Activated naive CD8-positive, alpha-beta T cell (primary cell): Measurements from ENCODE around the gene UFD1.

Experiments
- H3K27ac Mint-ChIP-seq: one replicate; pipeline ENCODE4 v1.8.0; 2021; ENCODE audit warnings: mixed read lengths
- H3K27me3 Mint-ChIP-seq: one replicate; pipeline ENCODE4 v1.8.0; 2021; ENCODE audit warnings: mixed read lengths
- H3K36me3 Mint-ChIP-seq: one replicate; pipeline ENCODE4 v1.8.0; 2021; ENCODE audit warnings: mixed read lengths
- H3K4me1 Mint-ChIP-seq: one replicate; pipeline ENCODE4 v1.8.0; 2021; ENCODE audit warnings: low read depth, mixed read lengths
- H3K4me3 Mint-ChIP-seq: one replicate; pipeline ENCODE4 v1.8.0; 2021; ENCODE audit warnings: mild to moderate bottlenecking, mixed read lengths
- H3K9me3 Mint-ChIP-seq: one replicate; pipeline ENCODE4 v1.8.0; 2021; ENCODE audit warnings: low read depth, mixed read lengths

UFD1 gene

GRCh38 chr22:19520007-19520406 is 41.0 kb upstream of the UFD1 start:
- Mint-ChIP-seq H3K4me1 (peaks cover 8% of the 10 kb centered on the region), H3K27me3 (no peaks in the 10 kb centered on the region), H3K27ac (no peak overlapping the region), H3K9me3 (no peaks in the 10 kb centered on the region), H3K4me3 (no peak overlapping the region), H3K36me3 (peaks cover 3% of the 10 kb centered on the region)

- H3K4me3 Mint-ChIP-seq = no peak overlapping the region
- H3K27ac Mint-ChIP-seq = no peak overlapping the region
- H3K9me3 Mint-ChIP-seq = no peaks in the 10 kb centered on the region
- H3K36me3 Mint-ChIP-seq = peaks cover 3% of the 10 kb centered on the region
- peaks cover 4% of the 10 kb centered on the region for H3K4me1 Mint-ChIP-seq
- no peaks in the 10 kb centered on the region for H3K27me3 Mint-ChIP-seq
Measured at GRCh38 chr22:19519041-19519926, 40.3 kb upstream of the UFD1 start.

- Mint-ChIP-seq H3K27me3 (no peaks in the 10 kb centered on the region), H3K27ac (no peak overlapping the region), H3K4me1 (peaks cover 2% of the 10 kb centered on the region), H3K9me3 (peaks cover 4% of the 10 kb centered on the region), H3K36me3 (peaks cover 8% of the 10 kb centered on the region), H3K4me3 (no peak overlapping the region)
Measured at GRCh38 chr22:19518635-19519034, 39.6 kb upstream of the UFD1 start.

GRCh38 chr22:19517919-19518611 is 39.1 kb upstream of the UFD1 start:
- H3K27ac Mint-ChIP-seq = no peak overlapping the region
- H3K4me1 Mint-ChIP-seq = peaks cover 2% of the 10 kb centered on the region

GRCh38 chr22:19517171-19517500 is 38.1 kb upstream of the UFD1 start:
- Mint-ChIP-seq H3K27ac (no peak overlapping the region), H3K4me1 (no peaks in the 10 kb centered on the region)

More at GRCh38 chr22:19517919-19518611, 39.1 kb upstream of the UFD1 start:
- no peak overlapping the region for H3K4me3 Mint-ChIP-seq
- peaks cover 14% of the 10 kb centered on the region for H3K36me3 Mint-ChIP-seq
- H3K27me3 Mint-ChIP-seq = no peaks in the 10 kb centered on the region
- peaks cover 8% of the 10 kb centered on the region for H3K9me3 Mint-ChIP-seq

GRCh38 chr22:19516378-19517170 is 37.6 kb upstream of the UFD1 start:
- peaks cover 11% of the 10 kb centered on the region for H3K9me3 Mint-ChIP-seq
- H3K36me3 Mint-ChIP-seq = peaks cover 21% of the 10 kb centered on the region
- no peaks in the 10 kb centered on the region for H3K4me1 Mint-ChIP-seq
- H3K27ac Mint-ChIP-seq = no peak overlapping the region
- no peaks in the 10 kb centered on the region for H3K27me3 Mint-ChIP-seq
- H3K4me3 Mint-ChIP-seq = no peak overlapping the region

More at GRCh38 chr22:19517171-19517500, 38.1 kb upstream of the UFD1 start:
- Mint-ChIP-seq H3K4me3 (no peak overlapping the region), H3K9me3 (peaks cover 11% of the 10 kb centered on the region), H3K36me3 (peaks cover 20% of the 10 kb centered on the region), H3K27me3 (no peaks in the 10 kb centered on the region)

GRCh38 chr22:19515654-19516377 is 36.8 kb upstream of the UFD1 start:
- Mint-ChIP-seq H3K4me3 (no peak overlapping the region), H3K4me1 (no peaks in the 10 kb centered on the region), H3K9me3 (peaks cover 11% of the 10 kb centered on the region), H3K36me3 (peaks cover 22% of the 10 kb centered on the region), H3K27me3 (no peaks in the 10 kb centered on the region), H3K27ac (no peak overlapping the region)

GRCh38 chr22:19514831-19515565 is 36.0 kb upstream of the UFD1 start:
- no peaks in the 10 kb centered on the region for H3K27me3 Mint-ChIP-seq
- peaks cover 11% of the 10 kb centered on the region for H3K9me3 Mint-ChIP-seq
- H3K36me3 Mint-ChIP-seq = peaks cover 22% of the 10 kb centered on the region
- no peaks in the 10 kb centered on the region for H3K4me1 Mint-ChIP-seq
- H3K4me3 Mint-ChIP-seq = no peak overlapping the region
- H3K27ac Mint-ChIP-seq = no peak overlapping the region

GRCh38 chr22:19513823-19514222 is 34.8 kb upstream of the UFD1 start:
- H3K9me3 Mint-ChIP-seq = peaks cover 11% of the 10 kb centered on the region
- no peak overlapping the region for H3K4me3 Mint-ChIP-seq
- H3K27ac Mint-ChIP-seq = no peak overlapping the region
- peaks cover 22% of the 10 kb centered on the region for H3K36me3 Mint-ChIP-seq
- H3K4me1 Mint-ChIP-seq = no peaks in the 10 kb centered on the region
- H3K27me3 Mint-ChIP-seq = no peaks in the 10 kb centered on the region

- H3K4me3 Mint-ChIP-seq = no peak overlapping the region
- peaks cover 11% of the 10 kb centered on the region for H3K9me3 Mint-ChIP-seq
- H3K27ac Mint-ChIP-seq = no peak overlapping the region
- H3K36me3 Mint-ChIP-seq = peaks cover 19% of the 10 kb centered on the region
- H3K4me1 Mint-ChIP-seq = peaks cover 4% of the 10 kb centered on the region
- H3K27me3 Mint-ChIP-seq = no peaks in the 10 kb centered on the region
Measured at GRCh38 chr22:19510919-19511341, 31.9 kb upstream of the UFD1 start.

GRCh38 chr22:19509923-19510322 is 30.9 kb upstream of the UFD1 start:
- Mint-ChIP-seq H3K4me1 (peaks cover 14% of the 10 kb centered on the region), H3K36me3 (peaks cover 19% of the 10 kb centered on the region), H3K27ac (no peak overlapping the region), H3K27me3 (no peaks in the 10 kb centered on the region), H3K9me3 (peaks cover 11% of the 10 kb centered on the region), H3K4me3 (no peak overlapping the region)

GRCh38 chr22:19509191-19509590 is 30.2 kb upstream of the UFD1 start:
- H3K27ac Mint-ChIP-seq = no peak overlapping the region
- H3K9me3 Mint-ChIP-seq = peaks cover 11% of the 10 kb centered on the region
- H3K4me3 Mint-ChIP-seq = no peak overlapping the region
- H3K36me3 Mint-ChIP-seq = peaks cover 19% of the 10 kb centered on the region
- no peaks in the 10 kb centered on the region for H3K27me3 Mint-ChIP-seq
- H3K4me1 Mint-ChIP-seq = peaks cover 20% of the 10 kb centered on the region

- Mint-ChIP-seq H3K36me3 (peaks cover 9% of the 10 kb centered on the region), H3K4me1 (peaks cover 20% of the 10 kb centered on the region), H3K9me3 (peaks cover 3% of the 10 kb centered on the region), H3K27me3 (no peaks in the 10 kb centered on the region), H3K4me3 (no peak overlapping the region), H3K27ac (no peak overlapping the region)
Measured at GRCh38 chr22:19508024-19508776, 29.2 kb upstream of the UFD1 start.
